Endodermal cell (in vitro differentiated cells): ENCODE data around the gene ATF3. TPM values are rescaled to one million over a fixed set of nuclear protein-coding genes. Genes with fewer than 3 reads are reported as not detected.

Source experiments
- DNase-seq: peaks from one replicate; pipeline ENCODE4 v3.0.0-alpha.2; 2017
- H3K27ac ChIP-seq: 2 replicates; pipeline ENCODE4 v1.5.1; 2013; ENCODE audit warnings: mild to moderate bottlenecking, low read depth, low read length, moderate library complexity
- H3K27me3 ChIP-seq: 2 replicates; pipeline ENCODE4 v1.6.1; 2013; ENCODE audit warnings: mild to moderate bottlenecking, low read length, moderate library complexity; ENCODE audit not compliant: insufficient read depth, control insufficient read depth, poor library complexity, severe bottlenecking
- H3K36me3 ChIP-seq: 2 replicates; pipeline ENCODE4 v1.7.0; 2013; ENCODE audit warnings: mild to moderate bottlenecking, low read length, moderate library complexity; ENCODE audit not compliant: control insufficient read depth, insufficient read depth
- H3K4me1 ChIP-seq: one replicate; pipeline ENCODE4 v1.7.0; 2013; ENCODE audit warnings: low read length; ENCODE audit not compliant: control insufficient read depth, insufficient read depth
- H3K4me3 ChIP-seq: 2 replicates; pipeline ENCODE4 v1.5.1; 2013; ENCODE audit warnings: mild to moderate bottlenecking, low read length, moderate library complexity
- H3K9ac ChIP-seq: 2 replicates; pipeline ENCODE4 v1.6.1; 2013; ENCODE audit warnings: mild to moderate bottlenecking, low read length, moderate library complexity; ENCODE audit not compliant: poor library complexity, severe bottlenecking; ENCODE audit errors: extremely low read depth
- H3K9me3 ChIP-seq: 2 replicates; pipeline ENCODE4 v1.6.1; 2013; ENCODE audit warnings: mild to moderate bottlenecking, low read length, moderate library complexity; ENCODE audit not compliant: control insufficient read depth
- H3K27ac Mint-ChIP-seq: 2 replicates; pipeline ENCODE4 v1.8.0; 2020; ENCODE audit warnings: mixed read lengths
- H3K27me3 Mint-ChIP-seq: 2 replicates; pipeline ENCODE4 v1.8.0; 2021; ENCODE audit warnings: mild to moderate bottlenecking, mixed read lengths; ENCODE audit not compliant: insufficient read depth
- H3K36me3 Mint-ChIP-seq: 2 replicates; pipeline ENCODE4 v1.8.0; 2020; ENCODE audit warnings: low read depth, mixed read lengths
- H3K4me1 Mint-ChIP-seq: 2 replicates; pipeline ENCODE4 v1.8.0; 2020; ENCODE audit warnings: mixed read lengths
- H3K4me3 Mint-ChIP-seq: 2 replicates; pipeline ENCODE4 v1.8.0; 2020; ENCODE audit warnings: mild to moderate bottlenecking, moderate library complexity, mixed read lengths
- H3K9me3 Mint-ChIP-seq: 2 replicates; pipeline ENCODE4 v1.8.0; 2020; ENCODE audit warnings: mild to moderate bottlenecking, mixed read lengths
- WGBS, 2 experiments: methylation state at CpG; one replicate each; pipeline versions ENCODE4 v1.1.5 to v1.1.7; 2013; ENCODE audit warnings: missing lambda C conversion rate in 2 of 2, mixed read lengths in 1 of 2; ENCODE audit not compliant: insufficient coverage in 1 of 2, insufficient read length in 1 of 2; 5-methylcytosine and 5-hydroxymethylcytosine counted together
- total RNA-seq, 2 donors: library from RNA; stranded (reverse); fragmentation: NEBNext Ultra II Directional in 1 of 2; extraction: Animal tissue kit (Norgen Biotek cat#: 25700) in 1 of 2; gene quantifications; 2 replicates in 1 of 2; 3 replicates in 1 of 2; pipeline ENCODE4 v1.2.1, GENCODE V29; 2021
- TF ChIP-seq, protein P1 (sequence below): fragments of 200-600 bp; sonication (generic); conservative IDR thresholded peaks from 2 replicates; pipeline ENCODE4 v1.5.0; 2021; ENCODE audit warnings: antibody characterized with exemption, mild to moderate bottlenecking

Gene ATF3
- total RNA-seq, 2 donors from 2014 or later, result 12.6 to 24.0 TPM

DNA sequence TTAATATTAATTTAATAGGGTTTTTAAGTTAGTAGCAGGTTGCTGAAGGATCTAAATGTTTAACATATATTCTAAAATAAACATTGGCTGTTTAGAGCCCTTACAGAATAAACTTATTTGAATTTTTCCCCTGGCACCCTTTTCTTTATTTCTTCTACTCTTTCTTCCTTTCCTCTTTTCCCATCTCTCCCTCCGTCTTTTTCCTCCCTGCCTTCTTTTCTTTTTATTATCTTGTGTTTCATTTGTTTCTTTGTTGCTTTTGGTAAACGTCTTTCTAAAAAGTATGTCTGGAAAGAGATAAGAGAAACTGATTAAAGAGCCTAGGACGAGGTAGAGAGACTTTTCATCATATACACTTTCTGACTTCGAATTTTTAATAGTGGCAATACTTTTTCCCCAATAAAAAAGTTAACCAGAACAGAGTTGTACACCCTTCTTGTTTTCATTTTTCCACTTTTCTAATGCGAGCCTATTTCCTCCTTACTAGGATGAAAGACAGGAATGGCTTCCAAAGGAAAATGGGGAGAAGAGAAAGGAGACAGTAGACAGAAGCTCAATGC, 39.5 kb upstream of the ATF3 start:
- Histone ChIP-seq H3K4me1 (no peaks in the 10 kb centered on the region), H3K36me3 (no peaks in the 10 kb centered on the region), H3K9me3 (no peaks in the 10 kb centered on the region), H3K4me3 (no peak overlapping the region), H3K27me3 (peaks cover 26% of the 10 kb centered on the region), H3K9ac (no peak overlapping the region), H3K27ac (no peak overlapping the region)
- Mint-ChIP-seq H3K36me3 (no peaks in the 10 kb centered on the region), H3K9me3 (peaks cover 3% of the 10 kb centered on the region), H3K27me3 (peaks cover 25% of the 10 kb centered on the region), H3K27ac (no peak overlapping the region), H3K4me1 (peaks cover 7% of the 10 kb centered on the region), H3K4me3 (no peak overlapping the region)
- WGBS, 2 experiments, result 83 to 100% methylated on average over 1 to 5 of the region's 5 CpGs
- TF ChIP-seq, protein P1, sequence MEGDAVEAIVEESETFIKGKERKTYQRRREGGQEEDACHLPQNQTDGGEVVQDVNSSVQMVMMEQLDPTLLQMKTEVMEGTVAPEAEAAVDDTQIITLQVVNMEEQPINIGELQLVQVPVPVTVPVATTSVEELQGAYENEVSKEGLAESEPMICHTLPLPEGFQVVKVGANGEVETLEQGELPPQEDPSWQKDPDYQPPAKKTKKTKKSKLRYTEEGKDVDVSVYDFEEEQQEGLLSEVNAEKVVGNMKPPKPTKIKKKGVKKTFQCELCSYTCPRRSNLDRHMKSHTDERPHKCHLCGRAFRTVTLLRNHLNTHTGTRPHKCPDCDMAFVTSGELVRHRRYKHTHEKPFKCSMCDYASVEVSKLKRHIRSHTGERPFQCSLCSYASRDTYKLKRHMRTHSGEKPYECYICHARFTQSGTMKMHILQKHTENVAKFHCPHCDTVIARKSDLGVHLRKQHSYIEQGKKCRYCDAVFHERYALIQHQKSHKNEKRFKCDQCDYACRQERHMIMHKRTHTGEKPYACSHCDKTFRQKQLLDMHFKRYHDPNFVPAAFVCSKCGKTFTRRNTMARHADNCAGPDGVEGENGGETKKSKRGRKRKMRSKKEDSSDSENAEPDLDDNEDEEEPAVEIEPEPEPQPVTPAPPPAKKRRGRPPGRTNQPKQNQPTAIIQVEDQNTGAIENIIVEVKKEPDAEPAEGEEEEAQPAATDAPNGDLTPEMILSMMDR, result no peak
- no peak for DNase-seq

DNA sequence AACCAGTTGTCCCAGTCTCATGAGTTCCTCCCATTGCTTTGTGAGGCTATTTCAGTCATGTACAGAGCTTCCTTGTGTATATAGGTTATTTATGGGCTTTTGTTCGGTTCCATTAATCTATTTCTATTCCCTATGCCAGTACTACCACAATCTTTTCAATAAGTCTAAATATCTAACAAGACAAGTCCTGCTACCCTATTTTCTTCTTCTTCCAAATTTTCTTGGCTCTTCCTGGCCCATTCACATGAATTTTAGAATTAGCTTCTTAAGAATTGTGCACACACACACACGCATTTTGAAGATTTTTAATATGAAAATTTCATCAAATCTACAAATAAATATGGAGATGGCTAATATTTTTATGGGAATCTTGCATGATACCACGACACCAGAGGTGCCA, 33.8 kb upstream of the ATF3 start:
- Histone ChIP-seq H3K36me3 (no peaks in the 10 kb centered on the region), H3K27ac (no peak overlapping the region), H3K4me3 (no peak overlapping the region), H3K9me3 (no peaks in the 10 kb centered on the region), H3K27me3 (no peaks in the 10 kb centered on the region), H3K9ac (no peak overlapping the region), H3K4me1 (no peaks in the 10 kb centered on the region)
- Mint-ChIP-seq H3K9me3 (no peaks in the 10 kb centered on the region), H3K4me3 (no peak overlapping the region), H3K36me3 (no peaks in the 10 kb centered on the region), H3K27ac (no peak overlapping the region), H3K4me1 (no peaks in the 10 kb centered on the region), H3K27me3 (peaks cover 3% of the 10 kb centered on the region)
- no peak for DNase-seq
- WGBS, 2 experiments, result 86% methylated on average over 2 of the region's 3 CpGs; no CpG with 5 or more reads in 1 of the 2 experiments
- TF ChIP-seq, protein P1, result no peak

DNA sequence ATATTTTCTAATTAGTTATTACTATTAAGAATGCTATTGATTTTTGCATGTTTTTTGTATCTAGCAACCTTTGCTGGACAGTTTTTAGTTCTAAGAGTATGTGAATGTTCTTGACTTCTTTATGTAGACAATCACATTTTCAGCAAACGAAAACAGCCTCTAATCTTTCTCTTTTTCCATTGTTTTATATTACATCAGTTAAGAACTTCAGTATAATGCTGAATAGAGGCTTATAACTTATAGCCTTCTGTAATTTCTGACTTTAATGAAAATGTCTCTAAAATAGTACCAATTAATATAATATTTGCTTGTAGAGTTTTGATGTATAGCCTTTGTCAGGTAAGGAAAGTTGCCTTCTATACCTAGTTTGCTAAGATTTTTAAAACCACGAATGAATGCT, 33.2 kb upstream of the ATF3 start:
- 88% methylated on average over 2 of the region's 2 CpGs; no CpG with 5 or more reads in 1 of the 2 experiments for WGBS, 2 experiments
- Histone ChIP-seq H3K36me3 (no peaks in the 10 kb centered on the region), H3K9me3 (no peaks in the 10 kb centered on the region), H3K27me3 (no peaks in the 10 kb centered on the region), H3K9ac (no peak overlapping the region), H3K4me1 (no peaks in the 10 kb centered on the region), H3K4me3 (no peak overlapping the region), H3K27ac (no peak overlapping the region)
- Mint-ChIP-seq H3K4me3 (no peak overlapping the region), H3K27ac (no peak overlapping the region), H3K36me3 (no peaks in the 10 kb centered on the region), H3K9me3 (no peaks in the 10 kb centered on the region), H3K4me1 (no peaks in the 10 kb centered on the region), H3K27me3 (peaks cover 3% of the 10 kb centered on the region)
- no peak for DNase-seq
- TF ChIP-seq, protein P1, result no peak
